Measurements from ENCODE around the gene MED1.

DNA sequence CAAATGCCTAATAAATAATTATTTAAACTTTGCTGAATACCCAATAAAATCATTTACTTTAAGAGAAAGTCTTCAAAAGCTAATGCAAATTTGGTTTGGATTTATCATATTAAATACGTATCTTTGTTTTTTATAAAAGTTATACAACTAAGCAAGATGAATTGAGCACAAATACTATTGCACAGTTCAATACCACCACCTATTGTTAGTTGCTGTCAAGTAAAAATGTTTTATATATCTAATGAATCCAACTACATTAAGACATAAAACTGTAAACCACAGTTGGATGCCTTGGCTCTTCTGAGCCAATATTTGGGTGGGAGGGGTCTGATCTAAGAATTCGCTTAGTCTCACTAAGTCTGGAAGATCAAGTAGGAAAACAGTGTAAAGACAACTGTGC lies 57.3 kb downstream of the MED1 start:
- TF ChIP-seq, protein P1, sequence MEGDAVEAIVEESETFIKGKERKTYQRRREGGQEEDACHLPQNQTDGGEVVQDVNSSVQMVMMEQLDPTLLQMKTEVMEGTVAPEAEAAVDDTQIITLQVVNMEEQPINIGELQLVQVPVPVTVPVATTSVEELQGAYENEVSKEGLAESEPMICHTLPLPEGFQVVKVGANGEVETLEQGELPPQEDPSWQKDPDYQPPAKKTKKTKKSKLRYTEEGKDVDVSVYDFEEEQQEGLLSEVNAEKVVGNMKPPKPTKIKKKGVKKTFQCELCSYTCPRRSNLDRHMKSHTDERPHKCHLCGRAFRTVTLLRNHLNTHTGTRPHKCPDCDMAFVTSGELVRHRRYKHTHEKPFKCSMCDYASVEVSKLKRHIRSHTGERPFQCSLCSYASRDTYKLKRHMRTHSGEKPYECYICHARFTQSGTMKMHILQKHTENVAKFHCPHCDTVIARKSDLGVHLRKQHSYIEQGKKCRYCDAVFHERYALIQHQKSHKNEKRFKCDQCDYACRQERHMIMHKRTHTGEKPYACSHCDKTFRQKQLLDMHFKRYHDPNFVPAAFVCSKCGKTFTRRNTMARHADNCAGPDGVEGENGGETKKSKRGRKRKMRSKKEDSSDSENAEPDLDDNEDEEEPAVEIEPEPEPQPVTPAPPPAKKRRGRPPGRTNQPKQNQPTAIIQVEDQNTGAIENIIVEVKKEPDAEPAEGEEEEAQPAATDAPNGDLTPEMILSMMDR (IDR thresholded peaks at IDR 0.05) = no peak
- no peak for TF ChIP-seq POLR2A (IDR thresholded peaks at IDR 0.05)
